Activated effector memory CD4-positive, alpha-beta T cell treated with anti-CD3 and anti-CD28 coated beads, Interleukin-2, amount 50 U/mL, for 16 hours (primary cell): ENCODE measurements around the gene TP53INP2.
A peak's percentile ranks its signal among the peaks of the same experiment; 100 is the strongest.
"Not testable (repeated sequence)": the region's sequence is repeated elsewhere in the genome, so short reads cannot be mapped to it uniquely, and the experiment has no call there.

ENCODE experiments used
- DNase-seq: peaks from one replicate; pipeline ENCODE4 v3.0.0-alpha.2; 2020

TP53INP2 gene

GRCh38 chr20:34704177-34705007 is at the start of gene TP53INP2:
Gene TP53INP2, plus strand, starts transcription at chr20:34704344. Its CDS starts 4,396 bp downstream, at chr20:34708740.
- DNase-seq = peak; percentile 95

- DNase-seq = not testable (repeated sequence)
Measured at GRCh38 chr20:34658654-34659053, 45.5 kb upstream of the TP53INP2 start.

- DNase-seq = not testable (repeated sequence)
Measured at GRCh38 chr20:34661811-34662210, 42.3 kb upstream of the TP53INP2 start.

- DNase-seq = no peak
Measured at GRCh38 chr20:34663213-34663943, 40.8 kb upstream of the TP53INP2 start.

GRCh38 chr20:34664751-34665150 is 39.4 kb upstream of the TP53INP2 start:
- not testable (repeated sequence) for DNase-seq

GRCh38 chr20:34669094-34669493 is 35.0 kb upstream of the TP53INP2 start:
- no peak for DNase-seq

GRCh38 chr20:34673412-34673811 is 30.7 kb upstream of the TP53INP2 start:
- DNase-seq = no peak

GRCh38 chr20:34675561-34675960 is 28.6 kb upstream of the TP53INP2 start:
- DNase-seq = no peak

- no peak for DNase-seq
Measured at GRCh38 chr20:34675993-34676641, 28.0 kb upstream of the TP53INP2 start.

GRCh38 chr20:34676642-34677373 is 27.3 kb upstream of the TP53INP2 start, which contains the start of gene PIGU:
Gene PIGU, minus strand, starts transcription at chr20:34677092. Its CDS starts 7 bp downstream, at chr20:34677085.
- DNase-seq = peak; percentile 99

- no peak for DNase-seq
Measured at GRCh38 chr20:34680586-34681175, 23.5 kb upstream of the TP53INP2 start.

- DNase-seq = no peak
Measured at GRCh38 chr20:34683667-34684066, 20.5 kb upstream of the TP53INP2 start.

- DNase-seq = peak; percentile 8
Measured at GRCh38 chr20:34689486-34689885, 14.7 kb upstream of the TP53INP2 start.

GRCh38 chr20:34691838-34692237 is 12.3 kb upstream of the TP53INP2 start:
- no peak for DNase-seq

GRCh38 chr20:34693414-34693813 is 10.7 kb upstream of the TP53INP2 start:
- DNase-seq = no peak

GRCh38 chr20:34701405-34702085 is 2.6 kb upstream of the TP53INP2 start:
- no peak for DNase-seq

- DNase-seq = no peak
Measured at GRCh38 chr20:34703061-34703423, 1.1 kb upstream of the TP53INP2 start.

- DNase-seq = no peak
Measured at GRCh38 chr20:34703424-34704176, 544 bp upstream of the TP53INP2 start.

- DNase-seq = no peak
Measured at GRCh38 chr20:34705008-34705396, 858 bp downstream of the TP53INP2 start.

- DNase-seq = no peak
Measured at GRCh38 chr20:34705397-34706301, 1.5 kb downstream of the TP53INP2 start.
